ENCODE data around the gene COL9A3. TPM values are rescaled to one million over a fixed set of nuclear protein-coding genes. Genes with fewer than 3 reads are reported as not detected.

COL9A3 gene
- total and polyA plus RNA-seq, 2 of the 8 experiments (the other 6 are each of a cell fraction or from before 2014, with no cell fraction given), result 21.7 to 80.1 TPM

GRCh38 chr20:62799873-62800272, 17.0 kb upstream of the COL9A3 start (continued):
- TF ChIP-seq ATF2 (IDR thresholded peaks at IDR 0.05; ENCODE audit: low read length), result no peak
- TF ChIP-seq MAX (IDR thresholded peaks at IDR 0.05), result no peak
- no peak for TF ChIP-seq RBBP5 (IDR thresholded peaks at IDR 0.05; ENCODE audit: borderline replicate concordance, low read depth, low read length)

All from H1 (cell line).